Non-pigmented ciliary epithelial cell (primary cell): Measurements from ENCODE around the gene ZAP70.

Source experiments
- DNase-seq: peaks from one replicate; pipeline ENCODE4 v3.0.0-alpha.2; 2010; ENCODE audit warnings: low read depth

Gene ZAP70

DNA sequence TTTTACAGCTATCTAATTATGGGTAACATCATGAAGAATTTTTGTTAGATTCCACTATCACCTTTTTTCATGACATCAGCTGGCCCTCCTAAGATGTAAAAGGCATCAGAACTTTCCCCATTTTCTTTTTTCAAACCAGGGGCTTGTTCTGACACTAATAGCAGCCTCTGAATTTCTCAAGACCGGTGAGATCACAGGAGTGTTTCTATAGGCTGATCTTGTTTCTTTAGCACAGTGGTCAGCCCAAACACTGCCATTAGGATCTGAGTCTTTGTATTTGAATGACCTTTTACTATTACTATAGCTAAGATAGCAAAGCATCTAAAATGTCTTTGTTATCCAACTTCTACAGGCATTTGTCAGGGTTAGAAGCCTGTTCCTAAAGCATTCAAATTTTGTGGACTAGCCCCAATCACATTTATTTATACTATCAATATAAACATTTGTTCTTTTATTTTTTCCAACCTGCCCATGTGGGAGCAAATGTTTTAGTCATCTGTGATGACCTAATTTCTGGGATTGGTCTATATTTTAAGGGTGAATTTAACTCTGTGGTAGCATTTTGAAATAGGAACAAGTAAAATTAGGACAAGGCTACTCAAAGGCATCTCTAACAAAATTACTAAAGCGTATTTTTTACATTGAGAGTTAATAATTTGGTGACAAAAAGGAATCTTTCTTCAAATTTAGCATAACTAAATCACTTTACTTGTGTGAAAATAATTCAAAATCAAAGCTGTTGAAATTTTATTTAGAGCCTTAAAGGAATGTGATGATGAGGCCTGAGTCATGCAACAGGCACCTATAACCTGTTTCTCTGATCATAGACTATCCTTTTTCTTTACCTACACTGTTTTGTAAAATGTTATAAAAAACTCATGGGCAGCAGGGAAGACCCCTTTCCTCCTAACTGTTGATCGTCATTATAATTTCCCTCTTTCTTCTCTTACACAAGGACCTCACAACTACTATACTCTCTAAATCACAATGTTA lies 39.3 kb downstream of the ZAP70 start:
- no peak for DNase-seq

DNA sequence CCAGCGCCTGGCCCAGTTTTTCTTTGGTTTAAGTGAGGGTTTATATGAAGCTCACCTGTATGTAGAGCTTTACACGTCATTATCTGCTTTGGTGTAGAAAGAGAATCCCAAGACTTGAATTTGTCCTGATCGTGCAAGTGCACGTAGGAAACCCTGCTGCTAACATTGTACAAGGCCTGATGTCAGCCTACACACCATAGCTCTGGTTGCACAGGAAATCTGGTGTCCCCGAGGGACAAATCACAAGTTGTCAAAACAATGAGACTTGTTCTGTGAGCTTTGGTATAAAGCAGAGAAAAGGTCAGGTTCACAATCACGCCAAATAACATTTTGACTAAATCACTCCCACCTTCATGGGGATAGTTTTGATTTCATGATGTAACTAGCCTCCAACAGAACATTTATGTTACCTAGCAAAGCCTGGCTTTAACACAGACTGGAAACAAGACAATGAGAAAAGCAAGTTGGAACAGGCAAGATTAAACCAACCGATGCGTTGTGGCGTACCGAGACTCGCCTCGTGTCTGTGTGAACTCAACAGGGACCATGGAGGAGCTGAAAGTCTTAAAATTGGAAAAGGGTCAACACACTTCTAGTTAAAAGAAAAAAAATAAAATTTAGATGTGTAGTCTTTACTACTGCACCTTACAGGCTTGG lies 41.4 kb downstream of the ZAP70 start:
- DNase-seq, result no peak

- DNase-seq, result no peak
These were observed 42.1 kb downstream of the ZAP70 start for GRCh38 chr2:97755491-97755890.

DNA sequence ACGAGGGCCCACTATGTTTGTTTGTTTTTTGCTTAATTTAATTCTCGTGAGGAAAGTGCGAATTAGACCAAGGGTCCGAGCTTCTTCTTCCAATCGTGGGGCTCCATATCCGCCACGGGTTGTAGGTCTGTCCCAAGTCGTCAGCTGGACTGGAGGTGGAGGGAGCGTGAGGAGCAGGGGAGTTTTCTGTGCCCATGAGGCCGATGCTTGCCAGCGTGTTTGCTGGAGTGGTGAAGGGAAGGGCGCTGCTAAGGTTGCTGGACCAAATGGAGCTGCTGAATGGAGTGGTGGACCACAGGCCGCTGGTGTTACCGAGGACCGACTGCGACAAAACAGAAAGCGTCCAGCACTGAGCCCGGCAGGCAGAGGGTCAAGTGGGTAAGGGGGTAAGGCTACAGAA lies 43.7 kb downstream of the ZAP70 start:
- DNase-seq, result no peak

DNA sequence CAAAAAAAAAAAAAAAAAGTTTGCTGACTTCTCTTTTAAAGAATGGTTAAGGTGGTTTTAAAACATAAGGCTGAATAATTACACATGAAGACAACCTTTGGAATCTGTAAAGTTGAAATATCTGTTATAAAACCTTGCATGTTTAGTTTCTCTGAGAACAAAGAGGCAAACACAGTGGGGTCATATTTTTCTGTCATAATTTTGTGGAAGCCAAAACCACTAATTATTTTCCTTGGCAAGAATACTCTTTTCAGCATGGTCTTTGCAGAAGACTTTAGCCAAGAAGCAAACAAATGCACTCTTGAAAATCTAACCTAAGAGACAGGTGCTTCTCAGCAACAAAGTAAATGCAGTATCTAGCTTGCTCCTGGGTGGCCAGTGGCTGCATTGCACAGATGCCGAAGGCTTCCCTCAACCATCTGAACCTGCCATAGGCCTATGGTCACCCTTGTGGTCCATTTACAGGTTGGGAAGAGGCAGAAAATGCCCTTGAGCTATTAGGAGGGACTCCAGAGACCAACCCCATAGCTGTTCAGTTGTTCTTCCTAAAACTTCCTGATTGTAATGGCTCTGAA lies 44.8 kb downstream of the ZAP70 start:
- no peak for DNase-seq

- DNase-seq, result no peak
These were observed 46.5 kb downstream of the ZAP70 start for GRCh38 chr2:97759727-97760407.

GRCh38 chr2:97760480-97761049 lies 47.2 kb downstream of the ZAP70 start:
- DNase-seq, result no peak

DNA sequence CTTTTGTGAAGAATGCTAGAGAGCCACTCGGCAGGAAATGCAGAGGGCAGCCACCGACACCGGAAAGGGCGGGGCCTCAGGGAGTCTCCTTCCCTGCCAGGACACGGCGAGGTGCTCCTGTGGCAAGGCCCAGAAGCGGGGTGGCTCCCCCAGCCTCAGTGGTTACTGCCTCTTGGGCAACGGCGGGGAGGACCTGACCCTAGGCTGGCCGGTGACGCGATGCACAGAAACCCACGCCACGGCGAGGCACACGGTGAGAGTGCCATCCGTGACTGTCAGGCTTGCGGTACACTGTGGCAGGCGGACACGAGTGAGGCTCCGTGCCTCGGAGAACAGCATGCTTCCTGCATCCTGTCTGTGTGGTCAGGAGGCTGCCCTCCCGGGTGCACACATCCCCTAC lies 47.8 kb downstream of the ZAP70 start:
- DNase-seq, result no peak

DNA sequence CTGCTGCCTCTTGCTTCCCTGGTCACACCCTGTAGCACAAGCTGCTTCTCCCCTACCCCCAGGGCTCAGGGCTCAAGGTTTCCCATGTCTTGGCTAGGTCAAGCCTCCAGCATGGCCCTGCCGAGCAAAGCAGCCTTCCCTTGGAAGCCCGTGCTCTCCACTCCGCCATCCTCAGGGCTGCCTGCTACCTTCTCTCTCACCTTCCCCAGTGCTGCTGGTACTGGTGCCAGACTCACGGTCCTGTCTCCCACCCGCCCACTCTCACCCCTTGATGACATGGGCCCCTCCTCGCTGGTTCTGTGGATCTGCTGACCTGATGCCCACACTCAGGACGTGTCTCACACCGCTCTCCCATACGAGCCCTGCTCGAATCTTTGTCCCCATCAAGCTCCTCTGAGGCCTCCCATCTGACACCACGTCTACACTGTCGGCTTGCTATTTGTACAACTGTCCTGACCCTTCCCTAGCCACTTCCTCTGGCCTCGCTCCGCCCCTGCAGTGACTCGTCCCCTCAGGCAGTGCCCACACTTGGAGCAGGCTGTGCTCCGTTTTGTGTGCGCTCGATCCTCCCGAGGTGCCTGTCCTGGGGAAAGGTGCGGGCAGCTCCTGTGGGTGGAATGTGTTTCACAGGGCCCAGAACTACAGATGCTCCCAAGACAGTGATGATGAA lies 49.9 kb downstream of the ZAP70 start:
- DNase-seq, result no peak

GRCh38 chr2:97764559-97765263 lies 51.3 kb downstream of the ZAP70 start:
- no peak for DNase-seq

- no peak for DNase-seq
These were observed 52.6 kb downstream of the ZAP70 start for GRCh38 chr2:97765933-97766332.

DNA sequence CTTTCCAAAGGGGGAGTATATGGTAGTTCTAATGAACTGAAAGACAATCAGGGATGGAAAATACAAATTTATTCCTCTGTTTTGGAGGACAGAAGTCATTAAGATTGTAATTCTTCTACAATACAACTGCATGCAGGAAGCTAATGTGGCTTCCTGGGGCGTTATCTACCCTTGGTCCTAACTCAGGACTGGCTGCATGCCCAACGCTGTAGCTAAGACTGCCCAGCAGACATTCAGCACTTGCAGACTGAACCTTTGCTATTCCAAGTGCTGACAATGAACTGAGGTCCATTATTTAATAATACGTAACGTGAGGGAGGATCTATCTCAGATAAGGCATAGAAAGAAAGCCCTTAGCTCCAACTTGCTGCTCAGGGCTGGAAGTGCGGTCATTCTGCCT lies 53.2 kb downstream of the ZAP70 start:
- no peak for DNase-seq

GRCh38 chr2:97769308-97769707 lies 55.9 kb downstream of the ZAP70 start:
- DNase-seq, result no peak

DNA sequence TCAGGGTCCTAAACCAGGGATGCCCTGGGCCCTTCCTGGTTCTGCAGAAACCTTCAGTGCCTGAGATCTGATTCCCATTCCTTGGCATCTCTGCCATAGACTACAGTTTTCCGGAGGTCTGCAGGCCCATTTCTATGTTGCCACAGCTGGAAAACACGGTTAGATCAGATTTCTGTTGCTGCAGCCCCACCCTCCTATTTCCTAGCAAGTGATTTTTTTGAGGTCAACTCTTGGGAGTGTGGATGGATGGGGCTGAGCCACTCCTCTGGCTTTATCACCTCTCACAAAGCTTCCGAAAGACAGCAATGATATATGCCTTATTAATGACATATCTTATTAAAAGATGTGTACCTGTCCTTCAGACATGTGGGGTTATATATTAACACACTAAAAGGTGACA lies 56.3 kb downstream of the ZAP70 start:
- no peak for DNase-seq

GRCh38 chr2:97770445-97770844 lies 57.1 kb downstream of the ZAP70 start:
- DNase-seq, result no peak

DNA sequence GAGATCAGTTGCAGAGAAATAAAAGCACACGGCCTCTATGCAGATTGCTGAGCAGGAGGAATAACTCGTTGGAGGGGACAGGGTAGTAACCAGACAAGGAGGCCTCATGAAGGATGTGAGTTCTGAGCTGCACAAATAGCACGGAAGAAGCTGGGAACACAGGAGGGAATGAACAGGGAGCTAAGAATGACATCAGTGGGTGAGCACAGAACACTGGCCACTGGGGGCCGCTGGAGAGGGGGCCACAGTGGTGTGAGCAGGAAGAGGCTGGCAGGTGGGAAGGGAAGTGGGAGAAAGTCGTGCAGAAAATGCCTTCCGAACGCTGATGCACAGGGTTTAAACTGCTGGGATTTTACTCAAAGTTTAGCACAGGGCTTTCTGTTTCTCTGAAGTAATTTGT lies 61.0 kb downstream of the ZAP70 start:
- DNase-seq, result no peak

GRCh38 chr2:97775074-97775473 lies 61.7 kb downstream of the ZAP70 start:
- DNase-seq, result no peak

GRCh38 chr2:97779141-97779540 lies 65.8 kb downstream of the ZAP70 start:
- no peak for DNase-seq

DNA sequence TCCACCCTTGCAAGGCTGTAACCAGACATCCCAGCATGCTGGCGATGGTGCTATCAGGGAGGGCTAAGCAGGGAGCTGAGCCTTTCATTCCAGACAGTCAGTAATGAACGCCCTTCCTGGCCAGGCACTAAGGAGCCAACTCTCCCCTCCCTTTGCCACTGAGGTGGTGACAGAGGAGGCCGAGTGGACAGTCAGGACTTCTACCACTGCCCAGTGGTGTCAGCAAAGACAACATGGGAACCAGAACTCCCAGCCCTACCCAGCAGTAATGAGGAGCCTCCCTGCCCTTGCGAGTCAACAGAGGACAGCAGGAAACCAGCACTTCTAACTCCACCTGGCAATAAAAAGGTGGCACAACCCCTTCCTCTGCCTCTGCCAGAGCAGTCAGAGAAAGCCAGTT lies 68.6 kb downstream of the ZAP70 start:
- no peak for DNase-seq

GRCh38 chr2:97784953-97785352 lies 71.6 kb downstream of the ZAP70 start:
- DNase-seq, result no peak

DNA sequence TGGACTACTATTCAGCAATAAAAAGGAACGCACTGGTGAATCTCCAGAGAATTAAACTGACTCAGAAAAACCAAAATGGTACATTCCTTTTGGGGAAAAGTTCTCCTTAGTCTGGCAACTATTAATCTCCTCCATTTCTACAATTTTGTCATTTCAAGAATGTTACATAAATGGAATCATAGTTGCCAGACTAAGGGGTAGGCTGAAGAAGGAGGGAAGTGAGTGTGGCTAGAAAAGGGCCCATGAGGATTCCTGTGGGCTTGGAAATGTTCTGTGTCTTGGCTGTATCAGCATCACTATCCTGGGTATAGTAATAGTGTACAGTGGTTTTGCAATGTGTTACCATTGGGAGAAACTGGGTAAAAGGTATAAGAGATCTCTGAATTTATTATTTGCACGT lies 72.4 kb downstream of the ZAP70 start:
- DNase-seq, result no peak
